Pulmonary artery endothelial cell (primary cell): ENCODE results near the gene EYA2. TPM values are rescaled to one million over a fixed set of nuclear protein-coding genes. Genes with fewer than 3 reads are reported as not detected.
A peak's percentile ranks its signal among the peaks of the same experiment; 100 is the strongest.

Experiments
- DNase-seq: peaks from one replicate; pipeline ENCODE4 v3.0.0-alpha.2; 2011; ENCODE audit warnings: low read depth, low spot score
- total RNA-seq: library from RNA; depleted of rRNA; stranded (reverse); fragments of >200 nt; gene quantifications from 2 replicates; pipeline ENCODE4 v1.2.3, GENCODE V29; 2014

Gene EYA2
- total RNA-seq, 1 donor from 2014 or later = not detected

DNA sequence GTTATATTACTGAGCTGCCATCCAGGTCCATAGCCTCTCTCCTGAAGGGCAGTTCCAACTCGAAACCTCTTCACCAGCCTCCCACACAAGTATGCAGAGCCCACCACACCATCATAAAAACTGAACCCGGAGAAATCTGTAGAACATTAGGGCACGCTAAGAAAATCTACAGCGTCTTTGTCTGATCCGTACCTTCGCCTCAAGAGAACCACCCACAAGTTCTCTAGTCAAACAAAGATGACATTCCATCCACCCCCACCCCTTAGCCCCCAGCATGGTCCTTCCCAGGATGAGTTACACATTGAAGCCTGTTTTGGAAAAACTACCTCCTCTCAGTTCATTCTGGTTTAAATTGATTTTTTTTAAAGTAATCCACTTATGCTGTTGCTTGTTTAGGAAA is 242.1 kb downstream of the EYA2 start:
- DNase-seq = no peak

DNA sequence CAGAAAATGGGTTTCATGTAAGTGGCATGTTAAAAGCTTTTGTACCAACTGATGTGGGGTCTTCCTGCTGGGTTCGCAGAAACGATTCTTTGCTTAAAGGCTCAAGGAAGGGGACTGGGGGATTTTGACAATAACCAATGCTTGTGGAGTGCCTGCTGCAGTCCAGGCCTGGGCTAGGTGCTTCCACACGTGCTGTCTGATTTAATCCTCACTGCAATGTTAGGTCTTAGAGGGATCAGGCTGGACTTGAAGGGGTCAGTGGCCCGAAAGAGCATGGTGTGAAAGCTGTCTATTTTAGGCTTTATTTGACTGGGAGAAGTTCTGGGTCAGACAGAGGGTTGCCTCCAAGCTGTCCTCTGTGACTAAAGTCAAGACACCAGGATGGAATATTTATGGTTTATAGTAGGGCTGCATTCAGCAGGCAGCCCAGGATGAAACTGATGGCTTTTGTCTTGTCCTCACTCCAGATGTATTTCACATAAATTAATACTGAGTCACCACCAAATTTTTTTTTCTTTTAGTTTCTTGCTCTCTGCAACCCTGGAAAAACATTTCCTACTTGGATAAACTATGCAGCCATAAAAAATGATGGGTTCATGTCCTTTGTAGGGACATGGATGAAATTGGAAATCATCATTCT is 242.7 kb downstream of the EYA2 start:
- no peak for DNase-seq

DNA sequence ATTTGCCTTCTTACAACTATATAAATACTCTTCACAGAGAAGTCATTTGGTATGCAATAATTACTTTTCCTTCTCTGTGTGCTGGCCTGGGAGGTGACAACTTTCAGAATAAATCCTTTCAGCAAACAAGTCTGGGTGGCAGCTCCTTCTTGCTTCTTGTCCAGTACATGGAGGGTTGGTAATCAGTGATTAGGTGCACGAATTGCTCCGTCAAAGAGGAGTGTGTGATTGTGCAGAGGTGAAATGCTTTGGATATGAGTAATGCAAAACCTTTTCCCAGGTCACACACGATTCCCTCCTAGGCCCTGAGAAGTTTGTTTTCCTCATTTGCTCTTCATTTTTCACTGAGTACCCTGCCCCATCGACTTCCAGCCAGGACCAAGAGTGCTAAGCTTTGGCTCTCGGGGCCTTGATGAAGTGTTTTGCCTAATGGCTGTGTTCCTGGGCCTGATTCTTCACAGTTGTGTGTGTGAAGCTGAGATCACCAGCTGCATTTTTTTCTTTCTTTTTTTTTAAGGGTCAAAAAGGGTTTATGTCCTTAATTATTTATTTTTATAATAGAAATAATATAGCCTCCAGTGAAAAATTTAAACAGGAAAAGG is 245.4 kb downstream of the EYA2 start:
- DNase-seq = no peak

DNA sequence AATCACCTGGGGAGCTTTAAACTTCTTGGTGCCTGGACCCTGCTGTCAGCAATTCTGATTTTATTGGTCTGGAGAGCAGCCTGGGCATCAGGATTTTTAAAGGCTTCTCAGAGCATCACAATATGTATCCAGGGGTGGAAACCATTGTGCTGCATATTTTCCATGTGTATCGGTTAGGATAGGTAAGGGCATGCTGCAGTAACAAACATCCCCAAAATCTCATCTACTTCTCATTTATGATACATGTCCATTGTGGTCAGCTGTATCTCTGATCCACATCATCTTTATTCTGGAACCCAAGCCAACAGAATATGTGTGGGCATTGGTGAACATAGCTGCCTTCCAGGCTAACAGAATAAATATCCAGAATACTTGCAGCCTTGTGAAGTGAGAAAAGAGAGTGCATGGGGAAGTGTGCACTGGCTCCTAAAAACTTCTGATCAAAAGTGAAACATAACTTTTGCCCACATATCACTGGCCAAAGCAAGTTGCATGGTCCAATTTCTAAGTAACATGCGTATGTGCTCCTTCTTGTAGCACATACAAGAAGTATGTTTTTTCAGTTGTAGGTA is 246.8 kb downstream of the EYA2 start:
- no peak for DNase-seq

DNA sequence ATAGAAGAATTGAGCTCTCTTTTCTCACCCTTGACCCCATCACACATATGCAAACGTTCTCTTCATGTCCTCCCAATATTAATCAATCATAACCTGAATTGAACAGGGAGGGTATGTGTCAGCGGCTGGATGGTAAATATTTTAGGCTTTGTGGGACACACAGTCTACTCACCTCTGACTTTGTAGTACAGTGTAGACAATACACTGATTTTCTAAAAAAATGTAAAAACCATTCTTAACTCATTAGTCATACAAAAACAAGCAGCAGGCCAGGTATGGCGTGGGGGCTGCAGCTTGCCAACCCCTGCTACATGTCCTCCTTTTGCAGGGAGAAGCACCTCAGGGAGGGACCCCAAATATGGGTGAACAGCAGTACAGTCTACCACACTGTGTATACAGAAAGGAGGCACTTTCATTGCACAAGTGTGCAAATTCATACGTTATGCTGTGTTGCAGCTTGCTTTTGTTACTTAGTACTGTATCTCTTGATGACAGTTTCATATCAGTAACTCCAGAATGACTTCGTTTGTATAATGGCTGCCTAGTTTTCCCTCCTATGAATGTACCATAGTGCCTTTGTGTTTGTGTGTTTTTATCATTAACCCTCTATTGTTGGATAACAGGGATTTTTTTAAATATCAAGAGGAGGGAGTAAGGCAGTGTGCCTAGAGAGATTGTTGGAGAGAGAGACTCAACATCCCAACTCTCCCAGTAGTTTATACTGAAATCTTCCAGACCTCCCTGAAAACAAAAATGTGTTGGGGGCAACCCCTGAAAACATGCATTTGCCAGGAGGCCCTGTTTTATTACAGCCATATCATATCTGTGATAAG is 247.5 kb downstream of the EYA2 start:
- DNase-seq = no peak

DNA sequence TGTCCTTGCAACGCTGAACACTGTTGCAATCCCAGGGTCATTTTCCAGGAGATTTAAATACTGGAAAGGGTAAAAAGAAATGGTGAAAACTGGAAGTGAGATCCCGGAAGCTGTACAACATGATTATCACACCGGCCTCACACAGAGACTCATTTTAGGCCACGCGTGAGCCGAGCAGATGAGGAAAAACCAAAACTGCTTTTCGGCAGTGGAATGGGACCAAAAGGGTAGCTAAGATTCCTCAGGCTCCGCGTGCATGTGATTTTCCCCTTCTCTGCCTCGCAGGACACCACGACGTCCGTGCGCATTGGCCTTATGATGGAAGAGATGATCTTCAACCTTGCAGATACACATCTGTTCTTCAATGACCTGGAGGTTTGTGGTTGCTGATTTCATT is 248.1 kb downstream of the EYA2 start:
- no peak for DNase-seq

DNA sequence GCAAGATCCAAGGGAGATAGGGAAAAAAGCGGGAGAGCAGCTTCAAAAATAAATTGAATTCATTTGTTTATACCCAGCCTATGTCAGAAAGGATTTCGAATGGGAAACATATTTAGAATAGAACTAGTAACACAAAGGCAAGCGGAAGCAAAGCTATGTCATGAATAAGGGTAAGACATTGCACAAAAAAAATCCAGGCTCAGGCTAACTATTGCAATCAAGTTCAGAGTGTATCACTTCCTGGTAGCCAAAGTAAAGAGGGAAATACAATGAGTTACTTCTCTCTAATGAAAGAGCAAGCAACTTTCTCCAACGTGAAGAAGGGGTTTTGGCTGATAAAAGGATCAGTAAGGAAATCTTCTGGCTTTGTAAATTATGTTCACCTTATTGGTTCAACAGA is 249.0 kb downstream of the EYA2 start:
- DNase-seq = no peak

DNA sequence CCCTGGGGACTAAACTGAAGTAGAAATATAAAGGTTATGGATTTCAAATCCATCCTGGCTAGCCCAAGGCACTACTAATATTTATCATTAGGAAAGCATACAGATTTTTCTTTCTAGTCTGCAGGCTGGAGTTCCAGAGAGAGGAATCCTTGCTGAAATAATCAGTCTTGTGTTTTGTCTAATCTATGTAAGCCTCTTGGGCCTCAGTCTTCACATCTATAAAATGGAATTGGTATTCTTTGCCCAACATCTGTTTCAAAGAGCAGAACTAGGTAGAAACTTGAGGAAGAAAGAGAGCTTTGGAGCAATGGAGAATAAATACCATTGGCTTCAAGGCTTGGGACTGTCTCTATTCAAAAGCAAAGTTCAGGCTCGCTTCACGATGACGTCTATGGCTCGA is 249.8 kb downstream of the EYA2 start:
- DNase-seq = no peak

DNA sequence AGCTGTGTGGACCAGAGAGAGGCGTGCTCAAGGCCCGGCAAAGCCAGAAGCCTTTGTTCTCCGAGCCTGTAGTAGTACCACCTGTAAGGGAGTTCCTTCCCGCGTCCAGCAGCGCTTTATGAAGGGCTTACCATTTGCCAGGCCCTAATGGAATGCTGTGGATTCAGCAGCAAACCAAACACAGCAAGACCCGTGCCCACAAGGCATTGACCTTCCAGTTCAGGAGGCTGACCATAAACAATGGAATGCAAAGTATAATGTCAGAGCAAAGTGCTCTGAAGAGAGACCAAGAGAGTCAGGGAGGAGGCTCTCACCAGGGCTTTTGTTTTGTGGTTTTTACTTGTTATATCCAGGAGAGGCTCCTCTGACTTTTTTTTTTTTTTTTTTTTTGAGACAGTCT is 252.0 kb downstream of the EYA2 start:
- no peak for DNase-seq

DNA sequence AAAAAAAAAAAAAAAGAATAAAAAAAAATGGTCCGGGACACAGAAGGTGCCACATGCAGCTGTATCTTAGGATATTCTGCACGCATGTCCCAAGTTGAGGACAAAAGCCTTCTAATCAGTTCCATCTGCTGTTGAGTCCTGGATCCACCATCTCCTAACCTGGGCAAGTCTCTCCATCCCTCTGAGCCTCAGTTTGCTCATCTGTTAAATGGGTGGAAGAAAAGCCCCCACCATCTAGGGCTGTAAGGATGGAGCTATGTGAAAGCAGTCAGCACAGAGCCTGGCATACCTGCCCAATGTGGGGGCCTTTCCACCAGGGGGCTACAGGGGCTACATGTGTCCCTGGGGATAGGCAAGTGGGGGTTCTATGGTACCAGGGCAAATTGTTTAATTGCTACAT is 253.4 kb downstream of the EYA2 start:
- no peak for DNase-seq

DNA sequence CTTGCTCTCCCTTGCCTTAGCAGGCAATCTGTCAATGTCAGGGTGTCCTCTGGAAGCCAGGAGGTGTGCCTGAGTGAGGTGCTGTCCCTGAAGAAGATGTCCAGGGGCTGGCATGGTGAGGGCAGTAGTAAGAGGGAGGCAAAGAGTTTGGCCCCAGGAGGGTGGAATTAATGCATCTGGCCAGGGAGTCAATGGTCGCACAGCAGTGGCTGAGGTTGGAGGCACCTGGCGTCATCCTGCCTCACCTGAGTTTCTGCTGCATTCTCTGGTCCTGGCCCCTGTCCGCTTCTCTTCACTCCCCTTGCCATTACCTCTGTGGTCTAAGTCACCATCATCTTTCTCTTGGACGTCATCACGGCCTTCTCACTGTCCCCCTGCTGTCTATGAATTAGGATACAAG is 255.3 kb downstream of the EYA2 start:
- no peak for DNase-seq

DNA sequence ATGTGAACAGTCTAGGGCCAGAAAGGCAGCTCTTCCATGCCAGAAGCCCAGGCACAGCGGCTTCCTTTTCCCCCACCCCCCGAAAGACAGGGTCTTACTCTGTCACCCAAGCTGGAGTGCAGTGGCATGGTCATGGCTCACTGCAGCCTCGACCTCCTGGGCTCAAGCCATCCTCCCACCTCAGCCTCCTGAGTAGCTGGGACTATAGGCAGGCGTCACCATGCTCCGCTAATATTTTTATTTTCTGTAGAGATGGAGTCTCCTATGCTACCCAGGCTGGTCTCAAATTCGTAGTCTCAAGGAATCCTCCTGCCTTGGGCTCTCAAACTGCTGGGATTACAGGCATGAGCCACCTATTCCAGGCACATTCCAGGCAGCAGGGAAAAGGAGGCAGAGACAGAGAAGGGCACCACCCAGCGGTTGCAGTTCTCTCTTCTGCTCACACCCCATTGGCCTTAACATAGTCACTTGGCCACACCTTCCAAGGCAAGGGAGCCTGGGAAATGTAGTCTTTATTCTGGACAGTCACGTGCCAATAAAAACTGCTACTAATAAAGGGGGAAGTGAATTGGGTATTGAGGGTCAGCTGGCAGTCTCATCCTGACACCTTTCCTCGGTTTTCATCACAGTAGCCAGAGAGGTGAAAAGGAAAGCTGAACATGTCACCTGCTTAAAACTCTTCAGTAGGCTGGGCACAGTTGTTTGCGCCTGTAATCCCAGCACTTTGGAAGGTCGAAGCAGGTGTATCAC is 255.9 kb downstream of the EYA2 start:
- peak; percentile 24 for DNase-seq

DNA sequence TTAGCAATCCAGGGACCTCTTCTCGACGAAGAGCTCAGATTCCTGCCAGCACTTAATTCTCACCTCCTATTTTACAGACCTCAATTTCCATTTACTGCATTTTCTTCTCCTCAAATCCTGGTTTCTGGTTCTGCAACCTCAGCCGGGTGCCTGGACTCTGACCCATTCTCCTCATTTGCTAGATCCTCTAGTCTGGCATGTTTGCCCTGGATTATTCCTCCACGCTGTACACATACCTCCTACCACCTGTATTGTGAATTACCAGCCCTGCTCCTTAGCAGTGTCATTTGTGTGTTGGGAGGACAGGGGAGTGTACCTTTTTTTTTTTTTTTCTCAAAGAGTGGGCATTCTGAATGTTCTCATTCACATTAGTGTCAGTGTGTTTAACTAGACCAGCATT is 257.4 kb downstream of the EYA2 start:
- DNase-seq = no peak

DNA sequence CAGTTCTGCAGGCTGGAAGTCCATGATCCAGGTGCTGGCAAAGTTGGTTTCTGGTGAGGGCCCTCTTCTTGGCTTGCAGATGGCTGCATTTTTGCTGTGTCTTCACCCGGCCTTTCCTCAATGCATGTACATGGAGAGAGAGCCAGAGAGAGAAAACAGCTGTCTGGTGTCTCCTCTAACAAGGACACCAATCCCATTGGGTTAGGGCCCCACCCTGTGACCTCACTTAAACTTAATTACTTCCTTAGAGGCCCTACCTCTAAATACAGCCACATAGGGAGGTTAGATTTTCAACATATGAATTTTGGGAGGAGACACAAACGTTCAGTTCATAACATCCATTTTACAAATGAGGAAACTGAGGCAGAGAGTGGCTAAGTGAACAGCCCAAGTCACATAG is 259.4 kb downstream of the EYA2 start:
- DNase-seq = no peak

DNA sequence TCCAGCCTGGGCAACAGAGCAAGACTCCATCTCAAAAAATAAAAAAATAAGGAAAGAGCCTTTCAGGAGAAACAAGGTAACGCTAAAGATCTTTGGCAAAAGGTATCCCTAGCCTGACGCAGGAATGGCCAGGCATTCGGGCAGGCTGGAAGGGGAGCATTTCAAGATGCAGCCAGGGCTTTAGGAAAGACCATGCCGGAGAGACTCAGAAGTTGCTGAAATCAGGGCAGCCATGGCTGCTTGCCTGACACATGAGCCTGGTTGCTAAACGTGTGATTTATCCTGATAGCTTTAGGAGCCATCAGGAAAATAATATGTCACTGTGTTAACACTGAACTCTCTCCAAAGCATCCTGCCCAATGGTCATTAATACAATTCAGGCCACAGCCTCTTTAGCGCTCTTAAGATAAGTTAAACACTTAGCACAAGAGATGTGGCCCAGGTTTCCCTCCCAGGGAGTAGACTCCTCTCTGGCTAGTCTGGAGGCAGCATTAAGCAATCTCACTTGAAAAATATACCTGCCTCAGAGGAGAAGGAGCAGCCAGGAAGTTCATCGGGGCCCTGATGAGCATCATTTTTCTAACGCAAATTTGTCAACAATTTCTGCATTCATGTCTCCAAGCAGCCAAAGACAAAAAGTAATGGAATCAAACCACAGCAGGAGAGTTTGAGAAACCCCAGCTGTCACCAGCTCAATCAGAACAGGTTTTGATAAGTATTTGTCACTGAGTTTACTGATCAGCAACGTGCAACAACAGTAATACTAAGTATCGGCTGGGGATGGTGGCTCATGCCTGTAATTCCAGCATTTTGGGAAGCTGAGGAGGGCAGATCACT is 261.9 kb downstream of the EYA2 start:
- DNase-seq = no peak

DNA sequence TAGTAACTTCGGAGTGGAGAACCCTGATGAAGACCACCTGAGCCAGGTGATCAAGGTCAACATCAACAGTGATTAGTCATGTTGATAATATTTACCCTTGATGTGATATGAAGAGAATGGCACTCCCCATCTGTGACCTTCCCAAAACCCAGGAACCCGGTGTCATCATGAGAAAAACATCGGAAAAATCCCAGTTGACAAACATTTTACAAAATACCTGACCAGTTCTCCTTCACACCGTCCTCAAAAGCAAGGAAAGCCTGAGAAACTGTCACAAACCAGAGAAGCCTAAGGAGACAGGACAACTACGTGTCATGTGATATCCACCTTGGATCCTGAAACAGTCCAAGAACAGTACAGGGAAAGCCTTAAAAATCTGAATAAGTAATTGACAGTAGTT is 264.5 kb downstream of the EYA2 start:
- DNase-seq = no peak

DNA sequence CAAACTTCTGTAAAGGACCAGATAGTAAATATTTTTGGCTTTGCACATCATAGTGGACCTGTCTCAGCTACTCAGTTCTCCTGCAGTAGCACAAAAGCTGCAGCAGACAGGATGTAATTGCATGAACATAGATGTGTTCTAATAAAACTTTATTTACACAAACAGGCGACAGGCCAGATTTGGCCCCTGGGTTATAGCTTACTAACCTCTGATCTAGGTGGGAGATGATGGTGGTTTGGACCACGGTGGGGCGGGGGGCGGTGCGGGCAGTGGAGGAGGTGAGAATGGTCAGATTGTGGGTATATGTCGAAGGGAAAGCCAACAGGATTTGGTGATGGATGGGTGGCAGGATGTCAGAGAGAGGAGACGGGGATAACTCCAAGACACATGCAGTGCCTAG is 265.6 kb downstream of the EYA2 start:
- DNase-seq = no peak

DNA sequence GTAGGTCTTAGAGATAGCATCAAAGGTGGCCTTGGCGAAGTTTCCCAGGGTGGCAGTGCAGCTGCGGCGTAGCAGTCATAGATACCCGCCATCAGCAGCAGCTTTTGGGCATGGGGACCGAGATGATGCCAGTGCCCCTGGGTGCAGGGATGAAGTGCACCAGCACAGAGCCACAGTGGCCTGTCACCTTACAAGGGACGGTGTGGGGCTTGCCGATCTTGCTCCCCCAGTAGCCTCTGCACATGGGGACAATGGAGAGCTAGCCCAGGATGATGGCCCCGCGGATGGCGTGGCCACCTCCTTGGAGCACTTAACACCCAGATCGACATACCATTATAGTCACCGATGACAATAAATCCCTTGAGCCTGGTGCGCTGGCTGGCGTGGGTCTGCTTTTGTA is 266.3 kb downstream of the EYA2 start:
- no peak for DNase-seq

DNA sequence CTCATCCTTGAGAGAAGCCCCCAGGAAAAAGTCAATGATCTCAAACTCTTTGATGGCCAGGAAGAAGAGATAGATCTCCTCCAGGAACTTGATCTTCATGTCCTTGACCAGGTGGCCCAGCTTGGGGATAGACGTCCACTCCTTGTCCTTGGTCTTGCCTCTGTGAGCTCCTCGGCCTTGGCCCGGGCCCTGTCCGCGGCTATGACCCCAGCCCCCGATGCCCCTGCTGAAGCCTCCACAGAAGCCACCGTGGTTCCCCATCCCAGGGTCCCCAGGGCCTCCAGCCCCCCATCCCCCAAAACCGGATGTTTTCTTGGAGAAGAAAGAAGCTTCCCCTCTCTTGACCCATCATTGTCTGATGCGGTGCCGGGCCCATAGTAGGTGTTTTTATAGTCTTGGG is 266.8 kb downstream of the EYA2 start:
- no peak for DNase-seq

DNA sequence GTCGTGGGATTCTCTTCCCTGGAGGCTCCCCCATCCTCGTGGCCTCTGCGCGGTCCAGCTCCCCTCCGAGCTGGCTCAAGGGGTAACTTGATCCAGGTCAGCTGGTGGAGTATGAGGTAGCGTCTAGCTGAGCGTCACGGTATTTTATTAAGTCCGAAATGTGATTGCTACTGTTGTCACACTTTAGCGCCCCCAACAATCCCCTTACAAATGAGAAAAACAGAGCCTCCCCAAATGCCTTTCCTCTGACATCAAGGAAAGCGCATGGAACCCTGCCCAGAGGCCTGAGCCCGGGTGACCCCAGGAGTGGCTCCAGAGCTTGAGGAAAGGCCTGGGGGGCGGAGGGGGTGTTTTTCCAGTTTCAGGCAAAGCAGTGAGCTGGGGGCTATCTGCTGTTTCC is 269.5 kb downstream of the EYA2 start:
- no peak for DNase-seq

DNA sequence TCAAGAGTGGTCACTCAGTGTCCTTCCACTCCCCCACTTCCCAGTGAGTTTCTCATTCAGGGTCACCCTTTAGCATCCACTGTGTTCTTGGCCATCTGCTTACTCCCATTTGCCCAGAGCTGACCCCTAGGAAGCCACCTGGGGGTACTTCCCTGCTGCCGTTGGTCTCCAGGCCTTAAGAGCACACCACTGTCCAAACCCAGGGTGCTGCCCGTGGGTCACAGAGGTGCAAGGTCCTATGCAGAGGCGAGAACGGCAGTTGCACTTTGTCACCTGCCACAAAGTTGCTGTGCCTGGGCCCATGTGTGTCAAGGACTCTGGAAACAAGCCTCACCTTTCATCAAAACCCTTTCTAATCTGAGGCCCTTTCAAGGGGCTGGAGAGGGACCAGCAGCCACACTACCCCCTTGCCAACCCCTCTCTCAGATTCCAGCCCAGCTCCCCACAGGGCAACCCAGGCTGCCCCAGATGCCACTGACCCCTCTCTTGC is 270.8 kb downstream of the EYA2 start:
- DNase-seq = no peak
